H9 (cell line): ENCODE measurements around the gene TRIO. TPM values are rescaled to one million over a fixed set of nuclear protein-coding genes. Genes with fewer than 3 reads are reported as not detected.

Experiments
- DNase-seq: peaks from one replicate; pipeline ENCODE4 v3.0.0-alpha.2; 2017
- H2AFZ ChIP-seq: one replicate; pipeline ENCODE4 v1.6.1; 2013; ENCODE audit warnings: mild to moderate bottlenecking, low read length, control low read depth, moderate library complexity
- H2AK5ac ChIP-seq: 2 replicates; pipeline ENCODE4 v1.6.1; 2013; ENCODE audit warnings: low read length, control low read depth, mixed read lengths; ENCODE audit not compliant: insufficient read length
- H2BK120ac ChIP-seq: one replicate; pipeline ENCODE4 v1.6.1; 2013; ENCODE audit warnings: low read depth, mild to moderate bottlenecking, low read length, control low read depth, inconsistent platforms; ENCODE audit not compliant: poor library complexity, severe bottlenecking
- H2BK12ac ChIP-seq: 2 replicates; pipeline ENCODE4 v1.6.1; 2013; ENCODE audit warnings: low read length, control low read depth, mixed read lengths, low read depth; ENCODE audit not compliant: insufficient read length
- H2BK15ac ChIP-seq: 2 replicates; pipeline ENCODE4 v1.6.1; 2013; ENCODE audit warnings: low read depth, low read length, control low read depth
- H2BK20ac ChIP-seq: one replicate; pipeline ENCODE4 v1.6.1; 2013; ENCODE audit warnings: low read depth, mild to moderate bottlenecking, low read length, control low read depth, inconsistent platforms; ENCODE audit not compliant: poor library complexity, severe bottlenecking
- H2BK5ac ChIP-seq: 2 replicates; pipeline ENCODE4 v1.6.1; 2013; ENCODE audit warnings: low read length, control low read depth, mixed read lengths; ENCODE audit not compliant: insufficient read length
- H3K14ac ChIP-seq: 2 replicates; pipeline ENCODE4 v1.6.1; 2013; ENCODE audit warnings: low read length, control low read depth; ENCODE audit not compliant: insufficient read depth
- H3K18ac ChIP-seq: 2 replicates; pipeline ENCODE4 v1.6.1; 2013; ENCODE audit warnings: low read depth, mild to moderate bottlenecking, mixed read lengths, low read length, control low read depth; ENCODE audit not compliant: insufficient read length
- H3K23ac ChIP-seq: 2 replicates; pipeline ENCODE4 v1.6.1; 2013; ENCODE audit warnings: low read length, control low read depth, mixed read lengths, low read depth; ENCODE audit not compliant: insufficient read length
- H3K23me2 ChIP-seq: 2 replicates; pipeline ENCODE4 v1.6.1; 2013; ENCODE audit warnings: low read depth, mild to moderate bottlenecking, mixed read lengths, low read length, control low read depth; ENCODE audit not compliant: insufficient read length, poor library complexity, severe bottlenecking
- H3K27ac ChIP-seq: 2 replicates; pipeline ENCODE4 v1.5.1; 2013; ENCODE audit warnings: low read length, control low read depth, mixed read lengths, low read depth; ENCODE audit not compliant: insufficient read length
- H3K27me3 ChIP-seq: 2 replicates; pipeline ENCODE4 v1.6.1; 2013; ENCODE audit warnings: low read length, control low read depth, inconsistent platforms; ENCODE audit not compliant: insufficient read depth
- H3K4ac ChIP-seq: 2 replicates; pipeline ENCODE4 v1.6.1; 2013; ENCODE audit warnings: low read depth, mild to moderate bottlenecking, control low read depth, inconsistent platforms, low read length, moderate library complexity
- H3K4me1 ChIP-seq: 2 replicates; pipeline ENCODE4 v1.6.1; 2013; ENCODE audit warnings: low read length, control low read depth, inconsistent platforms; ENCODE audit not compliant: insufficient read depth
- H3K4me2 ChIP-seq: 2 replicates; pipeline ENCODE4 v1.6.1; 2013; ENCODE audit warnings: low read length, control low read depth, mixed read lengths; ENCODE audit not compliant: insufficient read length, insufficient read depth
- H3K56ac ChIP-seq: 2 replicates; pipeline ENCODE4 v1.6.1; 2013; ENCODE audit warnings: low read depth, mild to moderate bottlenecking, mixed read lengths, low read length, control low read depth; ENCODE audit not compliant: insufficient read length
- H3K79me1 ChIP-seq: 2 replicates; pipeline ENCODE4 v1.6.1; 2013; ENCODE audit warnings: low read depth, mild to moderate bottlenecking, moderate library complexity, low read length, control low read depth, inconsistent platforms; ENCODE audit not compliant: insufficient read depth, poor library complexity, severe bottlenecking
- H3K79me2 ChIP-seq: 2 replicates; pipeline ENCODE4 v1.6.1; 2013; ENCODE audit warnings: low read length, control low read depth, inconsistent platforms; ENCODE audit not compliant: insufficient read depth
- H3K9ac ChIP-seq: 2 replicates; pipeline ENCODE4 v1.6.1; 2013; ENCODE audit warnings: low read length, control low read depth, mixed read lengths; ENCODE audit not compliant: insufficient read length; ENCODE audit errors: extremely low read depth
- H3K9me3 ChIP-seq: one replicate; pipeline ENCODE4 v1.6.1; 2013; ENCODE audit warnings: low read depth, low read length, inconsistent platforms; ENCODE audit not compliant: control insufficient read depth
- H3T11ph ChIP-seq: one replicate; pipeline ENCODE4 v1.6.1; 2013; ENCODE audit warnings: mild to moderate bottlenecking, low read length, control low read depth, inconsistent platforms
- H4K20me1 ChIP-seq: one replicate; pipeline ENCODE4 v1.6.1; 2013; ENCODE audit not compliant: control insufficient read depth, insufficient read length, insufficient read depth
- H4K5ac ChIP-seq: 2 replicates; pipeline ENCODE4 v1.6.1; 2013; ENCODE audit warnings: low read depth, mild to moderate bottlenecking, mixed read lengths, low read length, control low read depth; ENCODE audit not compliant: insufficient read length
- H4K8ac ChIP-seq: replicated peaks from 2 replicates; pipeline ENCODE4 v1.6.1; 2013; ENCODE audit warnings: low read length, control low read depth, mixed read lengths, low read depth; ENCODE audit not compliant: insufficient read length
- H4K91ac ChIP-seq: 2 replicates; pipeline ENCODE4 v1.6.1; 2013; ENCODE audit warnings: low read depth, mild to moderate bottlenecking, moderate library complexity, mixed read lengths, low read length, control low read depth; ENCODE audit not compliant: insufficient read length
- H3K27ac Mint-ChIP-seq, 3 experiments: 2 replicates in 2 of 3; 3 replicates in 1 of 3; pipeline ENCODE4 v1.8.0; 2020 to 2021; ENCODE audit warnings: mixed read lengths in 3 of 3, mild to moderate bottlenecking in 1 of 3, moderate library complexity in 1 of 3
- H3K27me3 Mint-ChIP-seq: 2 replicates; pipeline ENCODE4 v1.8.0; 2021; ENCODE audit warnings: low read depth, mild to moderate bottlenecking, moderate library complexity, mixed read lengths
- H3K36me3 Mint-ChIP-seq, 3 experiments: 2 replicates in 2 of 3; 3 replicates in 1 of 3; pipeline ENCODE4 v1.8.0; 2020 to 2021; ENCODE audit warnings: low read depth in 3 of 3, mixed read lengths in 3 of 3; ENCODE audit not compliant: insufficient read depth in 1 of 3
- H3K4me1 Mint-ChIP-seq, 2 experiments: 2 replicates each; pipeline ENCODE4 v1.8.0; 2020; ENCODE audit warnings: mixed read lengths in 2 of 2
- H3K4me3 Mint-ChIP-seq, 2 experiments: 2 replicates in 1 of 2; 3 replicates in 1 of 2; pipeline ENCODE4 v1.8.0; 2020 to 2021; ENCODE audit warnings: mild to moderate bottlenecking in 2 of 2, mixed read lengths in 2 of 2, moderate library complexity in 1 of 2
- H3K9me3 Mint-ChIP-seq, 2 experiments: 2 replicates in 1 of 2; 3 replicates in 1 of 2; pipeline ENCODE4 v1.8.0; 2020; ENCODE audit warnings: mild to moderate bottlenecking in 2 of 2, mixed read lengths in 2 of 2, moderate library complexity in 1 of 2
- CTCF ChIP-seq: fragments of 200-600 bp; sonication (generic); conservative IDR thresholded peaks from 3 replicates; pipeline ENCODE4 v1.8.0; 2021; ENCODE audit warnings: antibody characterized with exemption, mild to moderate bottlenecking
- WGBS: extraction: QIAGEN DNeasy Blood & Tissue Kit; methylation state at CpG from one replicate; pipeline ENCODE4 v1.1.7; 2013; ENCODE audit warnings: missing lambda C conversion rate, low lambda C conversion rate, mixed read lengths; ENCODE audit not compliant: insufficient read length; ENCODE audit errors: extremely low coverage; 5-methylcytosine and 5-hydroxymethylcytosine counted together
- total RNA-seq: library from RNA; stranded (reverse); gene quantifications from 2 replicates; pipeline ENCODE4 v1.2.1, GENCODE V29; 2021

TRIO gene
- total RNA-seq, 1 experiment from 2014 or later: 87.8 TPM

- Histone ChIP-seq H2AFZ (no peak overlapping the region), H3K14ac (no peak overlapping the region), H4K20me1 (no peaks in the 10 kb centered on the region), H3K27me3 (no peaks in the 10 kb centered on the region), H3K27ac (no peak overlapping the region), H2AK5ac (no peak overlapping the region), H3K18ac (no peak overlapping the region), H3K9me3 (no peaks in the 10 kb centered on the region), H2BK5ac (no peak overlapping the region), H3K23me2 (no peaks in the 10 kb centered on the region), H3K9ac (no peak overlapping the region), H2BK15ac (no peak overlapping the region), H3K4ac (no peak overlapping the region), H4K5ac (no peak overlapping the region), H3K56ac (no peak overlapping the region), H3K79me2 (no peaks in the 10 kb centered on the region), H3K79me1 (no peaks in the 10 kb centered on the region), H4K91ac (no peak overlapping the region), H3K4me1 (no peaks in the 10 kb centered on the region), H2BK20ac (no peak overlapping the region), H2BK120ac (no peak overlapping the region), H2BK12ac (no peak overlapping the region), H3K4me2 (no peak overlapping the region), H4K8ac (no peak overlapping the region), H3K23ac (no peak overlapping the region), H3T11ph (no peak overlapping the region)
- no CpG with 5 or more reads among the region's 2 CpGs for WGBS
- no peak overlapping the region for H3K27ac Mint-ChIP-seq
- H3K9me3 Mint-ChIP-seq: peaks cover 0 to 2% of the 10 kb centered on the region in 2 experiments; a peak in 1 of 5 replicates
- H3K36me3 Mint-ChIP-seq: no peaks in the 10 kb centered on the region
- H3K4me3 Mint-ChIP-seq: no peak overlapping the region
- no peaks in the 10 kb centered on the region for H3K4me1 Mint-ChIP-seq
- no peaks in the 10 kb centered on the region; the same call in 1 of the 2 replicates for H3K27me3 Mint-ChIP-seq
- no peak for DNase-seq
- TF ChIP-seq CTCF: no peak
These were observed 383.4 kb downstream of the TRIO start for GRCh38 chr5:14526493-14526892.
